ENCODE measurements around the gene DNAH8. TPM values are rescaled to one million over a fixed set of nuclear protein-coding genes. Genes with fewer than 3 reads are reported as not detected.

The DNAH8 gene
- total and polyA plus RNA-seq, 2 donors (not counting 3 experiments of a cell fraction or from before 2014, with no cell fraction given), result 0.29 to 0.61 TPM

- ChIA-PET CTCF (no interaction called here), POLR2A (no interaction called here)
- H3K27ac ChIP-seq (ENCODE audit: insufficient read depth, low read depth, low read length), result no peak overlapping the region
- peaks cover 0 to 2% of the 10 kb centered on the region in 2 experiments for H3K27me3 ChIP-seq (ENCODE audit: control insufficient read depth in 2 of 2, insufficient read depth in 2 of 2, low read length in 2 of 2)
- no peaks in the 10 kb centered on the region for H3K9me3 ChIP-seq (replicated peaks; ENCODE audit: control insufficient read depth, insufficient read depth, low read length)
- H3K9me1 ChIP-seq (replicated peaks; ENCODE audit: control insufficient read depth, extremely low read depth, insufficient read depth, low read length), result no peaks in the 10 kb centered on the region
- no peak for FAIRE-seq
- H3K9ac ChIP-seq (replicated peaks; ENCODE audit: extremely low read depth, insufficient read depth, low read length), result no peak overlapping the region
- dilution Hi-C loops (cut with MboI; ENCODE audit: extremely low pct_ligation_motif_present, low sequenced_read_pairs) (no loop called here), intact Hi-C loops (cut with micrococcal nuclease) (no loop called here)
- H3K4me2 ChIP-seq (ENCODE audit: insufficient read depth, low read length), result no peak overlapping the region
- no peaks in the 10 kb centered on the region for H3K79me2 ChIP-seq (ENCODE audit: control insufficient read depth, insufficient read depth, low read length)
- no peak overlapping the region for H2AFZ ChIP-seq (ENCODE audit: low read depth, low read length)
- no peaks in the 10 kb centered on the region for H4K20me1 ChIP-seq (replicated peaks; ENCODE audit: control insufficient read depth, extremely low read depth, insufficient read depth, low read length)
- H3K4me3 ChIP-seq (replicated peaks in 1 of 3; ENCODE audit: insufficient read depth in 1 of 3, low read depth in 1 of 3, low read length in 3 of 3), result no peak overlapping the region
- no peak for DNase-seq (ENCODE audit: low read depth, low spot score)
- H3K36me3 ChIP-seq (ENCODE audit: control insufficient read depth in 2 of 2, extremely low read depth in 1 of 2, insufficient read depth in 2 of 2, low read length in 2 of 2), result no peaks in the 10 kb centered on the region
- no peaks in the 10 kb centered on the region for H3K4me1 ChIP-seq (ENCODE audit: control insufficient read depth, extremely low read depth, insufficient read depth, low read length)
- TF ChIP-seq, protein P1, sequence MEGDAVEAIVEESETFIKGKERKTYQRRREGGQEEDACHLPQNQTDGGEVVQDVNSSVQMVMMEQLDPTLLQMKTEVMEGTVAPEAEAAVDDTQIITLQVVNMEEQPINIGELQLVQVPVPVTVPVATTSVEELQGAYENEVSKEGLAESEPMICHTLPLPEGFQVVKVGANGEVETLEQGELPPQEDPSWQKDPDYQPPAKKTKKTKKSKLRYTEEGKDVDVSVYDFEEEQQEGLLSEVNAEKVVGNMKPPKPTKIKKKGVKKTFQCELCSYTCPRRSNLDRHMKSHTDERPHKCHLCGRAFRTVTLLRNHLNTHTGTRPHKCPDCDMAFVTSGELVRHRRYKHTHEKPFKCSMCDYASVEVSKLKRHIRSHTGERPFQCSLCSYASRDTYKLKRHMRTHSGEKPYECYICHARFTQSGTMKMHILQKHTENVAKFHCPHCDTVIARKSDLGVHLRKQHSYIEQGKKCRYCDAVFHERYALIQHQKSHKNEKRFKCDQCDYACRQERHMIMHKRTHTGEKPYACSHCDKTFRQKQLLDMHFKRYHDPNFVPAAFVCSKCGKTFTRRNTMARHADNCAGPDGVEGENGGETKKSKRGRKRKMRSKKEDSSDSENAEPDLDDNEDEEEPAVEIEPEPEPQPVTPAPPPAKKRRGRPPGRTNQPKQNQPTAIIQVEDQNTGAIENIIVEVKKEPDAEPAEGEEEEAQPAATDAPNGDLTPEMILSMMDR (IDR thresholded peaks at IDR 0.05; ENCODE audit: extremely low read depth in 1 of 2, insufficient read depth in 1 of 2, low read depth in 1 of 2, low read length in 2 of 2), result no peak
- TF ChIP-seq GATA2 (IDR thresholded peaks at IDR 0.05; ENCODE audit: insufficient read depth, insufficient read length, low read depth, low read length) (no peak), MYC (IDR thresholded peaks at IDR 0.05; ENCODE audit: low read depth, low read length) (no peak), FOS (IDR thresholded peaks at IDR 0.05; ENCODE audit: borderline replicate concordance, insufficient read depth, low read length) (no peak), JUN (IDR thresholded peaks at IDR 0.05; ENCODE audit: borderline replicate concordance, insufficient read depth, insufficient read length, low read depth) (no peak), POLR2AphosphoS5 (IDR thresholded peaks at IDR 0.05; ENCODE audit: insufficient read depth, low read depth, low read length) (no peak), POLR2A (IDR thresholded peaks at IDR 0.05; ENCODE audit: low read depth, low read length) (no peak), MAX (IDR thresholded peaks at IDR 0.05; ENCODE audit: insufficient read depth, insufficient read length) (no peak), EZH2 (IDR thresholded peaks at IDR 0.05; ENCODE audit: borderline replicate concordance, low read depth, low read length, severe bottlenecking) (no peak)
- no TSS peak for BruUV-seq (replicated peaks)
Observed at GRCh38 chr6:38736951-38737350, 21.8 kb downstream of the DNAH8 start.
